ENCODE data around the gene AK4.

AK4 gene

DNA sequence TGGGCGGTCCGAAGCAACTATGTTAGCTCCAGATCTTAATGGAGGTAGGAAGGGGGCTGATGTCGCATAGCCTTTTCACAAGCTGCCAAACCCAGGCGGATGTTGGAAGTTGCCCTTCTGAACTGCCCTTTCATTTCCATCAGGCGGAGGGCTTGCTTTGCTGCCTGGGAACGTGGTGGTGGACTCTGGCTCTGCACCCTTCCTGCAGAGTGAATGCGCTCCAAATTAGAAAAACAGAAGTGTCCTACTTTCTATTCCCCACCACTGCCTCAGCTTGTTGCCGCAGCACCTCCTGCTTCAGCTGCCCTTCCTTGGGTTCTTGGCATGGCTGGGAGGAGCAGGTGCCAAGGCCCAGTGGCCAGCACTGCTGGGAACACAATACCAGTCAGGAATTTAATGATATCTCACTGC, 60.6 kb downstream of the AK4 start:
- no peaks in the 10 kb centered on the region for H3K36me3 ChIP-seq (ENCODE audit: control insufficient read depth in 2 of 2, insufficient read depth in 1 of 2, low read length in 2 of 2)

DNA sequence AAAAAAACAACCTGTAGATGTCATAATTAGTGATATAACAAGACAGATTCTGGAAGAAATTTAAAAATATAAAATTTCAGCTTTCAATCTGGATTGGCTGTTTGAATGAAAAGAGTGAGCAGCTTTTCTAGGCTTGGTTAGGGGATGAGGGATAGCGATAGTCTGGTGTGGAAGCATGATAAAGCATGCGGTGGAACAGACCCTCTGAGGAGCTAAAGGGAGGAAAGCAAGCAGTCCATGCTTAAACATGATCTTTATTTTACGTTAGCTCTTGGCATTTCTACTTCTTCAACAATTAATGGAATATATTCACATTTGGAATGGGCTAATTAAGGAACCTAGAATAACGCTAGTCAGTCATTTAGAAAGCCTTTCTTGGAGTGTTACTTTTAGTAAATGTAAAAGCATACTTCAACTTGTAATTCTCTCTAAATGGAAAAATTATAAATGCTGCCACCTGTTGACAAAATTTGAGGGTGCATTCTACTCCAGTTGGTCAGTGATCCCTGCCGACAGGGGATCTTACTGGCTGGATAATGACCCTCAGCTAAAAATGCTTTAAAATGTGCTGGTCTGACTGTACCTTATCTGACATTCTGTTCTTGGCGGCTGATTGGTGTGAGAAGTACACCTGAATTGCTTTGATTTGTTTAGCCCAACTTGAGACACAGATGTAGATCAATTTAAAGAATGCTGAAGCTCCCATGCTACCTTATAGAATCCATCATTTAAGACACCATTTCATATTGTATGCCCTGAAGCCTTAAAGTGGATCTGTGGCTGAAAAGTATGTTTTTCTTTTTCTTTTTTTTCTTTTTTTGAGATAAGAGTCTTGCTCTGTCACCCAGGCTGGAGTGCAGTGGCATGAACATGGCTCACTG, 61.2 kb downstream of the AK4 start:
- ChIA-PET POLR2A (interaction anchor here (0.9 kb wide), 1 partner anchor 143 kb away, joined by 3 read pairs; no protein-coding TSS in a partner anchor), CTCF (interaction anchor here (0.5 to 4.5 kb wide), 34 partner anchors 9 to 1218 kb away, joined by 3 to 25 read pairs (median 4); no protein-coding TSS in a partner anchor)
- H3K4me1 ChIP-seq (ENCODE audit: control insufficient read depth, insufficient read depth, low read length), result no peaks in the 10 kb centered on the region; the same call in 1 of the 2 replicates
- no peak for TF ChIP-seq ZNF175 (tag by site-specific recombination; IDR thresholded peaks at IDR 0.05)
- 0 out of 2 replicates have a peak, but pooled peaks have one; percentile 39 for TF ChIP-seq ZNF660 (tag by site-specific recombination; IDR thresholded peaks at IDR 0.05)
- TF ChIP-seq, protein P1, sequence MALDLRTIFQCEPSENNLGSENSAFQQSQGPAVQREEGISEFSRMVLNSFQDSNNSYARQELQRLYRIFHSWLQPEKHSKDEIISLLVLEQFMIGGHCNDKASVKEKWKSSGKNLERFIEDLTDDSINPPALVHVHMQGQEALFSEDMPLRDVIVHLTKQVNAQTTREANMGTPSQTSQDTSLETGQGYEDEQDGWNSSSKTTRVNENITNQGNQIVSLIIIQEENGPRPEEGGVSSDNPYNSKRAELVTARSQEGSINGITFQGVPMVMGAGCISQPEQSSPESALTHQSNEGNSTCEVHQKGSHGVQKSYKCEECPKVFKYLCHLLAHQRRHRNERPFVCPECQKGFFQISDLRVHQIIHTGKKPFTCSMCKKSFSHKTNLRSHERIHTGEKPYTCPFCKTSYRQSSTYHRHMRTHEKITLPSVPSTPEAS (tag by site-specific recombination; IDR thresholded peaks at IDR 0.05), result no peak
- no peak for TF ChIP-seq BCL11B (tag by site-specific recombination; IDR thresholded peaks at IDR 0.05; ENCODE audit: low read depth)
- TF ChIP-seq, protein P2, sequence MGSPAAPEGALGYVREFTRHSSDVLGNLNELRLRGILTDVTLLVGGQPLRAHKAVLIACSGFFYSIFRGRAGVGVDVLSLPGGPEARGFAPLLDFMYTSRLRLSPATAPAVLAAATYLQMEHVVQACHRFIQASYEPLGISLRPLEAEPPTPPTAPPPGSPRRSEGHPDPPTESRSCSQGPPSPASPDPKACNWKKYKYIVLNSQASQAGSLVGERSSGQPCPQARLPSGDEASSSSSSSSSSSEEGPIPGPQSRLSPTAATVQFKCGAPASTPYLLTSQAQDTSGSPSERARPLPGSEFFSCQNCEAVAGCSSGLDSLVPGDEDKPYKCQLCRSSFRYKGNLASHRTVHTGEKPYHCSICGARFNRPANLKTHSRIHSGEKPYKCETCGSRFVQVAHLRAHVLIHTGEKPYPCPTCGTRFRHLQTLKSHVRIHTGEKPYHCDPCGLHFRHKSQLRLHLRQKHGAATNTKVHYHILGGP (tag by site-specific recombination; IDR thresholded peaks at IDR 0.05), result no peak
- TF ChIP-seq ZNF654 (tag by site-specific recombination; IDR thresholded peaks at IDR 0.05; ENCODE audit: low read depth), result peak; percentile 53
- TF ChIP-seq ZNF664 (tag by site-specific recombination; IDR thresholded peaks at IDR 0.05), result no peak
- TF ChIP-seq SCRT2 (tag by site-specific recombination; IDR thresholded peaks at IDR 0.05), result peak; percentile 63
- TF ChIP-seq ZNF394 (tag by site-specific recombination; IDR thresholded peaks at IDR 0.05; ENCODE audit: borderline replicate concordance), result no peak
- no peak for TF ChIP-seq ZNF416 (tag by site-specific recombination; IDR thresholded peaks at IDR 0.05)
- TF ChIP-seq ZNF776 (tag by site-specific recombination; IDR thresholded peaks at IDR 0.05; ENCODE audit: borderline replicate concordance), result no peak
- TF ChIP-seq ZNF292 (tag by site-specific recombination; IDR thresholded peaks at IDR 0.05; ENCODE audit: borderline replicate concordance, low read depth), result no peak
- TF ChIP-seq, protein P3, sequence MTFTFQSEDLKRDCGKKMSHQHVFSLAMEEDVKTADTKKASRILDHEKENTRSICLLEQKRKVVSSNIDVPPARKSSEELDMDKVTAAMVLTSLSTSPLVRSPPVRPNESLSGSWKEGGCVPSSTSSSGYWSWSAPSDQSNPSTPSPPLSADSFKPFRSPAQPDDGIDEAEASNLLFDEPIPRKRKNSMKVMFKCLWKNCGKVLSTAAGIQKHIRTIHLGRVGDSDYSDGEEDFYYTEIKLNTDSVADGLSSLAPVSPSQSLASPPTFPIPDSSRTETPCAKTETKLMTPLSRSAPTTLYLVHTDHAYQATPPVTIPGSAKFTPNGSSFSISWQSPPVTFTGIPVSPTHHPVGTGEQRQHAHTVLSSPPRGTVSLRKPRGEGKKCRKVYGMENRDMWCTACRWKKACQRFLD (tag by site-specific recombination; IDR thresholded peaks at IDR 0.05), result no peak
- TF ChIP-seq GLI2 (tag by site-specific recombination; IDR thresholded peaks at IDR 0.05; ENCODE audit: borderline replicate concordance, low read depth), result no peak
- no peak for TF ChIP-seq ZNF791 (tag by site-specific recombination; IDR thresholded peaks at IDR 0.05)
- H3K9me3 ChIP-seq (ENCODE audit: control insufficient read depth, insufficient read depth, low read depth, low read length), result no peaks in the 10 kb centered on the region
- H3K27ac ChIP-seq (ENCODE audit: extremely low read depth, low read depth, low read length), result no peak overlapping the region
- H3K36me3 ChIP-seq (ENCODE audit: control insufficient read depth in 2 of 2, insufficient read depth in 1 of 2, low read length in 2 of 2), result no peaks in the 10 kb centered on the region
- H3K4me3 ChIP-seq (ENCODE audit: low read depth, low read length), result no peak overlapping the region

More for the DNA sequence above, 60.6 kb downstream of the AK4 start:
- Histone ChIP-seq H3K4me1 (ENCODE audit: control insufficient read depth, insufficient read depth, low read length) (no peaks in the 10 kb centered on the region; the same call in 1 of the 2 replicates), H3K9me3 (ENCODE audit: control insufficient read depth, insufficient read depth, low read depth, low read length) (no peaks in the 10 kb centered on the region), H3K27ac (ENCODE audit: extremely low read depth, low read depth, low read length) (no peak overlapping the region), H3K4me3 (ENCODE audit: low read depth, low read length) (no peak overlapping the region)
- TF ChIP-seq GLIS1 (tag by site-specific recombination; IDR thresholded peaks at IDR 0.05) (no peak), ZNF623 (tag by site-specific recombination; IDR thresholded peaks at IDR 0.05) (peak; percentile 59), OSR2 (tag by site-specific recombination; IDR thresholded peaks at IDR 0.05) (no peak), SCRT1 (tag by site-specific recombination; IDR thresholded peaks at IDR 0.05; ENCODE audit: borderline replicate concordance) (no peak), ZFP69B (tag by site-specific recombination; IDR thresholded peaks at IDR 0.05) (no peak), ZNF354C (tag by site-specific recombination; IDR thresholded peaks at IDR 0.05; ENCODE audit: borderline replicate concordance, low read depth) (no peak), ZNF626 (tag by site-specific recombination; IDR thresholded peaks at IDR 0.05) (no peak)
- ChIA-PET POLR2A (interaction anchor here (0.9 kb wide), 1 partner anchor 142 kb away, joined by 3 read pairs; no protein-coding TSS in a partner anchor), CTCF (interaction anchor here (0.6 to 4.5 kb wide), 33 partner anchors 8 to 1217 kb away, joined by 3 to 25 read pairs (median 4); no protein-coding TSS in a partner anchor)

All from HEK293 (cell line).